Liver (tissue), 9 donors: ENCODE measurements around the gene CD209. TPM values are rescaled to one million over a fixed set of nuclear protein-coding genes. Genes with fewer than 3 reads are reported as not detected.

Experiments
- DNase-seq: peaks from one replicate; pipeline ENCODE4 v3.0.0-alpha.2; 2017; ENCODE audit warnings: low spot score
- H3K27ac ChIP-seq, 2 donors: one replicate each; pipeline ENCODE4 v1.7.0; 2013; ENCODE audit warnings: inconsistent platforms in 2 of 2, low read length in 2 of 2, control low read depth in 1 of 2, low read depth in 1 of 2, mild to moderate bottlenecking in 1 of 2
- H3K27me3 ChIP-seq, 4 donors: one replicate each; pipeline versions ENCODE4 v1.6.1 to v1.7.0; 2013; ENCODE audit warnings: low read length in 3 of 4, inconsistent platforms in 1 of 4, mild to moderate bottlenecking in 1 of 4, moderate library complexity in 1 of 4; ENCODE audit not compliant: control insufficient read depth in 4 of 4, insufficient read depth in 4 of 4
- H3K36me3 ChIP-seq, 4 donors: one replicate each; pipeline versions ENCODE4 v1.6.1 to v1.7.0; 2013; ENCODE audit warnings: low read length in 3 of 4, mild to moderate bottlenecking in 3 of 4, low read depth in 1 of 4, moderate library complexity in 1 of 4; ENCODE audit not compliant: control insufficient read depth in 4 of 4, insufficient read depth in 3 of 4
- H3K4me1 ChIP-seq, 4 donors: one replicate each; pipeline versions ENCODE4 v1.6.1 to v1.7.0; 2013; ENCODE audit warnings: low read length in 3 of 4, mild to moderate bottlenecking in 3 of 4, moderate library complexity in 1 of 4; ENCODE audit not compliant: control insufficient read depth in 4 of 4, insufficient read depth in 4 of 4
- H3K4me3 ChIP-seq, 3 donors: one replicate each; pipeline versions ENCODE4 v1.6.1 to v1.7.0; 2013; ENCODE audit warnings: low read length in 3 of 3, control low read depth in 1 of 3, low read depth in 1 of 3, mild to moderate bottlenecking in 1 of 3
- H3K9ac ChIP-seq, 2 donors: one replicate each; pipeline ENCODE4 v1.7.0; 2013; ENCODE audit warnings: low read length in 2 of 2, mild to moderate bottlenecking in 2 of 2, moderate library complexity in 2 of 2, control low read depth in 1 of 2, low read depth in 1 of 2
- H3K9me3 ChIP-seq, 4 donors: one replicate each; pipeline versions ENCODE4 v1.6.1 to v1.7.0; 2013; ENCODE audit warnings: low read length in 3 of 4; ENCODE audit not compliant: control insufficient read depth in 4 of 4
- ATF3 ChIP-seq: IDR thresholded peaks from 2 replicates; pipeline ENCODE4 v1.6.1; 2016; ENCODE audit warnings: antibody characterized with exemption
- EGR1 ChIP-seq, 2 donors: IDR thresholded peaks; 2 replicates each; pipeline ENCODE4 v1.6.1; 2016 to 2018; ENCODE audit warnings: antibody characterized with exemption in 2 of 2, low read depth in 2 of 2
- FOXA1 ChIP-seq: IDR thresholded peaks from 2 replicates; pipeline ENCODE4 v1.6.1; 2016; ENCODE audit warnings: antibody characterized with exemption
- FOXA2 ChIP-seq: IDR thresholded peaks from 2 replicates; pipeline ENCODE4 v1.6.1; 2016; ENCODE audit warnings: antibody characterized with exemption
- GABPA ChIP-seq, 2 donors: IDR thresholded peaks in 1 of 2; conservative IDR thresholded peaks in 1 of 2; 2 replicates each; pipeline ENCODE4 v1.6.1; 2016; ENCODE audit warnings: antibody characterized with exemption in 2 of 2, mild to moderate bottlenecking in 1 of 2, moderate library complexity in 1 of 2
- HNF4A ChIP-seq, 2 donors: conservative IDR thresholded peaks; 2 replicates each; pipeline ENCODE4 v1.6.1; 2016; ENCODE audit warnings: antibody characterized with exemption in 2 of 2, mild to moderate bottlenecking in 2 of 2
- HNF4G ChIP-seq: IDR thresholded peaks from 2 replicates; pipeline ENCODE4 v1.6.1; 2016; ENCODE audit warnings: antibody characterized with exemption
- JUND ChIP-seq, 2 donors: IDR thresholded peaks; 2 replicates each; pipeline ENCODE4 v1.6.1; 2016; ENCODE audit warnings: antibody characterized with exemption in 2 of 2
- MAX ChIP-seq: IDR thresholded peaks from 2 replicates; pipeline ENCODE4 v1.6.1; 2016; ENCODE audit warnings: antibody characterized with exemption
- NR2F2 ChIP-seq: IDR thresholded peaks from 2 replicates; pipeline ENCODE4 v1.6.1; 2016; ENCODE audit warnings: antibody characterized with exemption
- RAD21 ChIP-seq, 2 donors: IDR thresholded peaks; 2 replicates each; pipeline ENCODE4 v1.6.1; 2016; ENCODE audit warnings: antibody characterized with exemption in 2 of 2, mild to moderate bottlenecking in 2 of 2
- REST ChIP-seq: IDR thresholded peaks from 2 replicates; pipeline ENCODE4 v1.6.1; 2016; ENCODE audit warnings: antibody characterized with exemption, mild to moderate bottlenecking
- RXRA ChIP-seq, 2 donors: IDR thresholded peaks; 2 replicates each; pipeline ENCODE4 v1.6.1; 2017 to 2018; ENCODE audit warnings: antibody characterized with exemption in 2 of 2, mild to moderate bottlenecking in 1 of 2
- TAF1 ChIP-seq: conservative IDR thresholded peaks from 2 replicates; pipeline ENCODE4 v1.6.1; 2016; ENCODE audit warnings: antibody characterized with exemption, mild to moderate bottlenecking
- YY1 ChIP-seq: IDR thresholded peaks from 2 replicates; pipeline ENCODE4 v1.6.1; 2016; ENCODE audit warnings: antibody characterized with exemption, mild to moderate bottlenecking
- ZBTB33 ChIP-seq: IDR thresholded peaks from 2 replicates; pipeline ENCODE4 v1.6.1; 2016; ENCODE audit warnings: antibody characterized with exemption
- WGBS: extraction: QIAGEN DNeasy Blood & Tissue Kit; methylation state at CpG from one replicate; pipeline ENCODE4 v1.1.7; 2013; 5-methylcytosine and 5-hydroxymethylcytosine counted together
- polyA plus RNA-seq, 2 donors: library from polyadenylated mRNA; stranded (reverse) in 1 of 2; unstranded in 1 of 2; fragments of 200-250 nt in 1 of 2; fragments of >200 nt in 1 of 2; fragmentation: Nextera tagmentation in 1 of 2; extraction: Ambion mirVana in 1 of 2; gene quantifications; one replicate each; pipeline versions ENCODE4 v1.2.1 to v1.2.3, GENCODE V29; 2013 to 2015
- total RNA-seq, 2 donors: library from RNA; depleted of rRNA; stranded (reverse); fragments of >200 nt; gene quantifications; one replicate each; pipeline ENCODE4 v1.2.3, GENCODE V29; 2014
- donor health status: healthy.
- donor health status: healthy.
- donor health status: healthy.
- donor health status: healthy.
- donor health status: healthy.

Gene CD209
- total and polyA plus RNA-seq, 4 donors = 0.44 to 3.5 (median 1.8) TPM

GRCh38 chr19:7738023-7738422 lies 9.3 kb downstream of the CD209 start (continued):
- no peak for TF ChIP-seq NR2F2
- TF ChIP-seq MAX = no peak
- no peak for TF ChIP-seq EGR1 (IDR thresholded peaks at IDR 0.05; ENCODE audit: low read depth in 2 of 2)

- Histone ChIP-seq H3K36me3 (no peaks in the 10 kb centered on the region), H3K4me1 (no peaks in the 10 kb centered on the region), H3K27me3 (no peaks in the 10 kb centered on the region), H3K9ac (no peak overlapping the region), H3K9me3 (no peaks in the 10 kb centered on the region), H3K4me3 (no peak overlapping the region), H3K27ac (no peak overlapping the region)
- DNase-seq = no peak
- 78% methylated on average over 11 of the region's 11 CpGs for WGBS
- no peak for TF ChIP-seq MAX
- TF ChIP-seq YY1 = no peak
- no peak for TF ChIP-seq FOXA1
- no peak for TF ChIP-seq RAD21 (IDR thresholded peaks at IDR 0.05)
- no peak for TF ChIP-seq TAF1
- no peak for TF ChIP-seq HNF4G
- TF ChIP-seq JUND (IDR thresholded peaks at IDR 0.05) = no peak
- TF ChIP-seq GABPA (IDR thresholded peaks at IDR 0.05 in 1 of 2, conservative IDR thresholded peaks at IDR 0.05 in 1 of 2) = no peak
- no peak for TF ChIP-seq NR2F2
- TF ChIP-seq RXRA (IDR thresholded peaks at IDR 0.05) = no peak
Observed at GRCh38 chr19:7737215-7737614, 10.1 kb downstream of the CD209 start.

- no peak overlapping the region for H3K27ac ChIP-seq
- H3K9me3 ChIP-seq = no peaks in the 10 kb centered on the region
- WGBS = 55% methylated on average over 1 of the region's 1 CpG
- DNase-seq = no peak
- H3K36me3 ChIP-seq = no peaks in the 10 kb centered on the region
- H3K9ac ChIP-seq = no peak overlapping the region
- TF ChIP-seq RXRA (IDR thresholded peaks at IDR 0.05) = no peak
- no peak for TF ChIP-seq EGR1 (IDR thresholded peaks at IDR 0.05; ENCODE audit: low read depth in 2 of 2)
- no peak for TF ChIP-seq FOXA2
- TF ChIP-seq ZBTB33 = no peak
- TF ChIP-seq ATF3 = no peak
- no peak for TF ChIP-seq TAF1
- TF ChIP-seq REST = no peak
- TF ChIP-seq FOXA1 = no peak
- TF ChIP-seq MAX = no peak
- no peak for TF ChIP-seq HNF4A (conservative IDR thresholded peaks at IDR 0.05)
- no peak for TF ChIP-seq HNF4G
- no peak for TF ChIP-seq GABPA (IDR thresholded peaks at IDR 0.05 in 1 of 2, conservative IDR thresholded peaks at IDR 0.05 in 1 of 2)
- no peak overlapping the region for H3K4me3 ChIP-seq
- H3K4me1 ChIP-seq = no peaks in the 10 kb centered on the region
- peaks cover 0 to 2% (median 0%) of the 10 kb centered on the region in 4 donors for H3K27me3 ChIP-seq
Observed at GRCh38 chr19:7736148-7736547, 11.2 kb downstream of the CD209 start.
